Neural cell (in vitro differentiated cells): Measurements from ENCODE around the gene IRF7.

Experiments used
- SMC3 ChIP-seq: fragments of 450-650 bp; conservative IDR thresholded peaks from 2 replicates; pipeline ENCODE4 v1.6.1; 2014; ENCODE audit warnings: antibody characterized with exemption, mild to moderate bottlenecking, moderate library complexity; ENCODE audit not compliant: poor library complexity
- TAF1 ChIP-seq: IDR thresholded peaks from 2 replicates; pipeline ENCODE4 v1.6.1; 2012; ENCODE audit warnings: low read depth

GRCh38 chr11:641806-642370, 26.1 kb upstream of the IRF7 start:
- TF ChIP-seq TAF1 (no peak), SMC3 (no peak)
